NCI-H69 (cell line): Measurements from ENCODE around the gene TPGS1.

Experiments
- DNase-seq: peaks from one replicate; lab custom pipeline; 2025; lab: John Stamatoyannopoulos, UW

The TPGS1 gene

DNA sequence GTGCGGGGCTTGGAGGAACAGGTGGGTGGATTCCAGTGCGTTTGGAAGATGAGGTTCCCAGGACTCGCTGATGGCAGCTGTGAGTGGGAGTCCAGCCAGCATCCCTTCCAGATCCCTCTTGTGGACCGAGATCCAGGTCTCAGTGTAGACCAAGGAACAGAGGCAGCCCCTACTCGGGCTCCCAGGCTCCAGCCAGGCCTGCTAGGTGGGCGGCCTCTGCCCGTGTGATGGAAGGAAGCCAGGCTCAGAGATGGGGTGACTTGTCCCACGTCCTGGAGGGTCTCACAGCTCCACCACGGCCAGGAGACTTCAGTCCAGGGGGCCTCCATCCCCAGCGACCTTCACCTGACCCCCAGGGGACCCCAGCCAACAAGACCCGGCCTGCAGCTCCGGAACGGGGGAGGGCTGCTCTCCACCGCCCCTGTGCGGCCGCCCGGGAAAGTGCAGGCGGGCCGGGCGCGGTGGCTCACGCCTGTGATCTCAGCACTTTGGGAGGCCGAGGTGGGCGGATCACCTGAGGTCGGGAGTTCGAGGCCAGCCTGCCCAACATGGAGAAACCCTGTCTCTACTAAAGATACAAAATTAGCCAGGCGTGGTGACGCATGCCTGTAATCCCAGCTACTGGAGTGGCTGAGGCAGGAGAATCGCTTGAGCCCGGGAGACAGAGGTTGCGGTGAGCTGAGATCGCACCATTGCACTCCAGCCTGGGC lies 11.7 kb upstream of the TPGS1 start:
- peak; percentile 66 for DNase-seq

DNA sequence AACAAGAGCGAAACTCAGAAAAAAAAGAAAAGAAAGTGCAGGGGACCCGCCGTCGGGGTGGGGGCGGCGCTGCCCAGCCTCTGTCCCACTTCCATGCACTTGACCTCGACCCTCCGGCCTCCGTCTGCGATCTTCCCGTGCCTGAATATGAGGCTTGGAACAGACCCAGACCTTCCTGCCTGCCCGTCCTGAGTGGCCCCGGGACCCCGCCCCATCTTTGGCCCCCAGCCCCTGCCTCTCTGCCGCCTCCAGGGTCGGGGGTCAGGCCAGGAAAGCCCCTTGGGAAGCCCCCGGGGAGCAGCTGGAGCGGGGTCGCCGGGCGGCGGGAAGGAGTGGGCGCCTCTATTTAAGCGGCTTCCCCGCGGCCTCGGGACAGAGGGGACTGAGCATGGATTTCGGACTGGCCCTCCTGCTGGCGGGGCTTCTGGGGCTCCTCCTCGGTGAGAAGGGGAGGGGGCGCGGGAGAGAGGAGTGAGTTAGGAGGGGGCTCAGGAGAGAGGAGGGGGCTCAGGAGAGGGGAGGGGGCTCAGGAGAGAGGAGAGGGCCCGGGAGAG lies 11.1 kb upstream of the TPGS1 start, which contains the start of gene MADCAM1:
Gene MADCAM1 (plus strand): TSS at position 375 of the 554 bp plus-strand sequence. CDS start 14 bp downstream, at position 389.
- no peak for DNase-seq

DNA sequence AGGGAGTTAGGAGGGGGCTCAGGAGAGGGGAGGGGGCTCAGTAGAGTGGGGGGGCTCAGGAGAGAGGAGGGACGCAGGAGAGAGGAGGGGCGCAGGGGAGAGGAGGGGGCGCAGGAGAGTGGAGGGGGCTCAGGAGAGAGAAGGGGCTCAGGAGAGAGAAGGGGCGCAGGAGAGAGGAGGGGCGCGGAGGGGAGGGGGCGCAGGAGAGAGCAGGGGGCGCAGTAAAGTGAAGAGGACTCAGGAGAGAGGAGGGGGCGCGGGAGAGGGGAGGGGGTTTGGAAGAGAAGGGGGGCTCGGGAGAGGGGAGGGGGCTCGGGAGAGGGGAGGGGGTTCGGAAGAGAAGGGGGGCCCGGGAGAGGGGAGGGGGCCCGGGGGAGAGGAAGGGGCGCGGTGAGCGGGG lies 10.3 kb upstream of the TPGS1 start:
- DNase-seq, result no peak

DNA sequence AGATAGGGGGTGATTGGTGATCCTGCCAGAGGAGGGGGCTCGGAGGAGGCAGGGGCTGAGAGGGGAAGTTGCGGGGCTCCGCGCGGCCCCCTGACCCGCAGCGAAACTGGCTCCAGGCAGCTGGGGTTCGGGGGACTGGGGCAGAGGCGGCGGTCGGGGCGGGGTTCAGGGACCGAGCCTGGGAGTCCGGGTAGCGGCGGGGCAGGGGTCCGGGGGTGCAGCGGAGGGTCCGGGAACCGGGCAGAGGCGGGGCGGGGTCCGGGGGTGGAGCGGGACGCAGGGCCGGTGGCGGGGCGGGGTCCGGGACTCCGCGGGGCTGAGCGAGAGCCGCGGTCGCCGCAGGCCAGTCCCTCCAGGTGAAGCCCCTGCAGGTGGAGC lies 9.8 kb upstream of the TPGS1 start:
- no peak for DNase-seq

DNA sequence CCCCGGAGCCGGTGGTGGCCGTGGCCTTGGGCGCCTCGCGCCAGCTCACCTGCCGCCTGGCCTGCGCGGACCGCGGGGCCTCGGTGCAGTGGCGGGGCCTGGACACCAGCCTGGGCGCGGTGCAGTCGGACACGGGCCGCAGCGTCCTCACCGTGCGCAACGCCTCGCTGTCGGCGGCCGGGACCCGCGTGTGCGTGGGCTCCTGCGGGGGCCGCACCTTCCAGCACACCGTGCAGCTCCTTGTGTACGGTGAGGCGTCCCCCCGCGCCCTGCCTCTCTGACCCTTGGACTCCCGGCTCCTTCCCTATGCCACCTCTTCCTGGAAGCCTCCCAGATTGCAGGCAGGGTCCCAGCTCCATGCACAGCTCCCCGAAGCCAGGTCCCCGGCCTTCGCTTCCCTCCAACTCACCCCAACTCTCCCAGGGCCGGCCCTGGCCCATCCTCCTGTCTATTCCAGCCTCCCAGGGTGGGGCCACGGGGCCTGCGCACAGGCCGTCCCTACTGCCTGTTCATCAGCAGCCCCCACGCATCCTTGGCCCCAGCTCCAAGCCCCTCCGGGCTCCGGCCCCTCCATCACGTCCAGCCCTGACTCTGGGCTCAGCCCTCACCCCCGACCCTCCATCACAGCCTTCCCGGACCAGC lies 9.3 kb upstream of the TPGS1 start:
- DNase-seq, result no peak

DNA sequence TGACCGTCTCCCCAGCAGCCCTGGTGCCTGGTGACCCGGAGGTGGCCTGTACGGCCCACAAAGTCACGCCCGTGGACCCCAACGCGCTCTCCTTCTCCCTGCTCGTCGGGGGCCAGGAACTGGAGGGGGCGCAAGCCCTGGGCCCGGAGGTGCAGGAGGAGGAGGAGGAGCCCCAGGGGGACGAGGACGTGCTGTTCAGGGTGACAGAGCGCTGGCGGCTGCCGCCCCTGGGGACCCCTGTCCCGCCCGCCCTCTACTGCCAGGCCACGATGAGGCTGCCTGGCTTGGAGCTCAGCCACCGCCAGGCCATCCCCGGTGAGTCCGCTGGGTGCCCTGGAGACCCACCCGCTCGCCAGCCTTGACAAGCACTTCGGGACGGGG lies 8.8 kb upstream of the TPGS1 start:
- no peak for DNase-seq

DNA sequence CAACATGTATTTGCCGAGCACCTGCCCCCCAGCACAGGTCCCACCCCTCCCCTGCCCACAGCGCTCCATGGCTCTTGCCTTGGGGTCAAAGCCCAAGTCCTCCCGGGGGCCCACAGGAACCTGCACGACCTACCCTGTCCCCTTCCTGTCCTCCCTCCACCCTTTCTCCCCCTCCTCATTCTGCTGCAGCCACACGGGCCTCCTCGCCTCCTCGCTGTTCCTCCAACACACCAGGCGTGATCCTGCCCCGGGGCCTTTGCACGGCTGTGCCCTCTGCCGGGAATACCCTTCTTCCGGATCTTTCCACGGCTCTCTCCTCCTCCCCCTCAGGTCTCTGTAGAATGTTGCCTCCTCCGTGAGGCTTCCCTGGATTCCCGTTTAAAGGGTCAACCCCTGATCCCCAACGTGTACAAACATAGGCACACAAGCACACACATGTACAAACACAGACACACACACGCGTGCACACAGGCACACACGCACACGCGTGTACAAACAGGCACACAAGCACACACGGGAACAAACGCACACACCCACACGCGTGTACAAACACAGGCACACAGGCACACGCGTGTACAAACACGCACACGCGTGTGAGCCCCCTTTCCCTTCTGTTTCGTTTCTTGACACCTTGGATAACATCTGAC lies 8.2 kb upstream of the TPGS1 start:
- DNase-seq, result no peak

DNA sequence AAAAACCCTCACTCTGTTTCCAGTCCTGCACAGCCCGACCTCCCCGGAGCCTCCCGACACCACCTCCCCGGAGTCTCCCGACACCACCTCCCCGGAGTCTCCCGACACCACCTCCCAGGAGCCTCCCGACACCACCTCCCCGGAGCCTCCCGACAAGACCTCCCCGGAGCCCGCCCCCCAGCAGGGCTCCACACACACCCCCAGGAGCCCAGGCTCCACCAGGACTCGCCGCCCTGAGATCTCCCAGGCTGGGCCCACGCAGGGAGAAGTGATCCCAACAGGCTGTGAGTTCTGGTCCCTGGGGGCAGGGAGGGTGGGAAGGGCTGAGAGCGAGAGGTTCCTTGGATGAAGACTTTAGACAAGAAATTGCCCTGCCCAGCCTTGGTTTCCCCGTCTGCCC lies 5.7 kb upstream of the TPGS1 start:
- no peak for DNase-seq

DNA sequence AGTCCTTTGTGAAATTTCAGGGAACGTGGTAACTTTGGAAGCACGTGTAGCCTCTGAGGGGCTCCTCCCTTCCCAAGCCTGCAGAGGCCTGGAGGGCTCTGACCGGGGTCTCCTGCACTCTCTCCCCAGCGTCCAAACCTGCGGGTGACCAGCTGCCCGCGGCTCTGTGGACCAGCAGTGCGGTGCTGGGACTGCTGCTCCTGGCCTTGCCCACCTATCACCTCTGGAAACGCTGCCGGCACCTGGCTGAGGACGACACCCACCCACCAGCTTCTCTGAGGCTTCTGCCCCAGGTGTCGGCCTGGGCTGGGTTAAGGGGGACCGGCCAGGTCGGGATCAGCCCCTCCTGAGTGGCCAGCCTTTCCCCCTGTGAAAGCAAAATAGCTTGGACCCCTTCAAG lies 2.7 kb upstream of the TPGS1 start:
- DNase-seq, result no peak

DNA sequence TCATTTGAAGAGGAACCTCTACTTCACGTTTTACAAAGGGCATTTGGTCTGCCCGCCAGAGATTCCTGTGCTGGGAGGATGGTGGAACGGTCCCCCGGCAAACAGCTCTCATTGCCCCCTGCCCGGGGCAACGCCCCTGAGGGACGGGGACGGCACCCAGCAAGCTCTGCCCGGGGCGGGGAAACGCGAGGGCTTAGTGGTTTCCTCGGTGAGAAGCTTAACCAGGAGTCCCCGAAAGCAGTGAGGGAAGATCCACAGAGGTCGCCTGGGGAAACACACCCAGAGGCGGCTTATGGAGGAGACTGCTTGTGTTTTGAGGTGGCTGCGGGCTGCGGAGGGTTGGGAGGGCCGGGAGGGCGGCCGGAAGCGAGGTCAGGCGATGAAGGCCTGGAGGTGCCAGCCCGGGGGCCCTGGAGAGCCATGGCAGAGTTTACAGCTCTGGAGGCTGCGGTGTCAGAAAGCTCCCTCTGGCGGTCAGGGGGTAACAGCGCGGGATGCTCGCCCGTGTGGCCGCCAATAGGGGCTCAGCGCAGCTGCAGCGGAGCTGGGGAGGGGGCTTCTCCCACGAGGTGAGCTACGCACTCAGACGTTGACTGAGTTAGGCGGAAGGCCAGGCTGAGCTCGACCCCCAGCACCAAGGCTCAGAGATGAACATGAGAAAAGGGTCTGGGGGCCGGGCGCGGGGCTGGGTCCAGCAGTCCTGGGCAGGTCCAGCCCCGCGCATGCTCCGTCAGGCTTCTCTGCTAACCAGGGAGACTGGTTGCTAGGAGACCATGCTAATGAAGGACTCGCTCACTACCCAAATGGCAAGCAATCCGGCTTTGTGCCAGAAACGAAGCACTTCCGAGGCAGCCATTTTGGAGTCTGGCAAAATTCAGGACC lies 652 bp upstream of the TPGS1 start:
- peak; percentile 100 for DNase-seq

DNA sequence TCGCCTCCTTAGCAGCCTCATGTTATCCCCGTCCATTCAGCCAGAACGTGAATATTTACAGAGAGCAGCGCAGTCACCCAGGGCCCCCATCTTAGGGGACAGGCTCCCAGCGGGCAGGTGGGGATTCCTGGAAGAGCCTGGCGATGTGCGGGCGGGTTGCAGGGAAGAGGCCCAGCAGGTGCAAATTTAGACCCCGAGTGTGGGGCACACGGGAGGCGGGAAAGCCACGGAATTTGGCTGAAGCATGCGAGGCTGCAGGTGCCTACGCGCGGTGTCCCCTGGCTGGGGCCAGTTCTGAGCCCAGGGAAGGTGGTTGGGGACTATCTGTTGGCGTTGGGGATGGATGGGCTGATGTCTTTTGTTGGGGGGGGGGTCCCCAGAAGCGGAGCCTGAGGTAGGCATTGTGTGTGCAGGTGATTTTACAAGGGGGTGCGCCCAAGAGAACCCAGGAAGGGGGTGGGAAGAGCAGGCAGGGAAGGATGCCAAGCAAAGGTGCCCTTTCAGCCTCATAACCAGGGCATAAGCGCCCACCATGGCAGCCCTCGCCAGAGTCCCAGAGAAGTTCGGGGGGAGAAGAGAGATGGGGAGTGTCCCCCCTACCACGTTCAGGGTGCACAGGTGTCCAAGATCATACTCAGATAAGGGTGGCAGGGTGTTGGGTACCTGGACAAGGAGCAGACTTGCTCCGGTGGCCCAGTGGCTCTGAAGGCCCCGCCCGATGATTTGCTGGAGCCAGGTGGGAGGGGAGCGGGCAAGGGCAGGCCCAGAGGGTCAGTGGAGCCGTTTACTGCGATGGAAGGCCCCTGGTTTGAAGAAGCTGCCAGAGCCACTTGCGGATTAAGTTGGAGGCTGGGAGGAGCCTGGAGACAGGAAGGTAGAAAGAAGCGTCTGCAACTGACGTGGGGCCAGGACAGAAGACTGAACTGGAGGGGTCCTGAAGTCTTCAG lies 1.2 kb downstream of the TPGS1 start:
- DNase-seq, result peak; percentile 59

DNA sequence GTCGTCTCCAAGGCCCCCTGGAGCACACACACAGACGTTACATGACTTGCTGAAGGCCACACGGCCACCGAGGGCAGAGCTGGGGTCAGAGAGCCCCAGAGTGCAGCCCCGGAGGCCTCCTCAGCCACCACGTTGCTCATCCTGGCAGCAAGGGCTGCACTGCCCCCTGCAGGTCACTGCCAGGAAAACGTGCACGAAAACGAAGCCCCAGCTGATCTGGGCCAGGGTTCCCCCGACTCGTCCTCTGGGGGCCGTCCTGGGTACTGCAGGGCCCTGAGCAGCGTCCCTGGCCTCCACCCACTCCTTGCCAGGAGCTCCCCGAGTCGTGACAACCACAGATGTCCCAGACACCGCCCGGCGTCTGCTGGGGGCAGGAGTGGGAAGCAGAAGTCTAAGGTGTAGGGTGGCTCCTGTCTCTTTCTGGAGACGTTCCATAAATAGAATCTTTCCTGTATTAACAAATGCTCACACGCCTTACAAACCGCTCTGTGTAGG lies 3.4 kb downstream of the TPGS1 start:
- peak; percentile 92 for DNase-seq

DNA sequence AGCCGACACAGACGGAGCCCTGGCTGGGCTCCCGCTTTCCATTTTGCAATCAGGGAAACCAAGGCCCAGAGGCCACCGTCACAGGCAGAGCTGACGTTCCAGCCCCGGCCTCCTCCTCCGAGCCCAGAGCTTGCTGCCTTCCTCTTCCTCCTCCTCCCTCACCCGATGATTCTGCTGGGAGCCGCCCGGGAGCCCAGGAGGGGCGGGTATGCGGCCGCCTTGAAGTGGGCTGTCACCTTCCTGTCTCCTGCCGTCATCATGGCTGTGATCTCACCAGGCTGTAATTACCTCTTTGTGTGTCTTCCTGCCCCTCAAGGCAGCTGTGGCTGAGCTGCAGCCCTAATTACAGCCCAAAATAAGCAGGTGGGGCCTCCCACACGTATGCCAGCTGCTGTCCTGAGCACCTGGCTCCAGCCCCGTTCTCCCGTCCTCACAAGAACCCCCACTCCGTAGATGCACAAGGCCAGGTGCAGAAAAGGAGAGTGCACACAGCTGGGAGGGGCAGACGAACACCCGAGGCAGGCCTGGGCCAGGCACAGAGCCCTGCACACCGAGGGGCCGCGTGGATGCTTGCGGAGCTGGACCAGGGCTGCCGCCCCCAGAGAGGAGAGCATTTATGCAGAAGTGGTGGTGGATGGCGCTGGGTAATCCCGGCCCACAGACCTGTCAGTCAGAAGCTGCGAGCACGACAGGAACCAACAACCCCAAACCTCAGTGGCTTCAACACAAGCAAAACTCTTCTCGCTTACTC lies 4.0 kb downstream of the TPGS1 start:
- peak; percentile 100 for DNase-seq

DNA sequence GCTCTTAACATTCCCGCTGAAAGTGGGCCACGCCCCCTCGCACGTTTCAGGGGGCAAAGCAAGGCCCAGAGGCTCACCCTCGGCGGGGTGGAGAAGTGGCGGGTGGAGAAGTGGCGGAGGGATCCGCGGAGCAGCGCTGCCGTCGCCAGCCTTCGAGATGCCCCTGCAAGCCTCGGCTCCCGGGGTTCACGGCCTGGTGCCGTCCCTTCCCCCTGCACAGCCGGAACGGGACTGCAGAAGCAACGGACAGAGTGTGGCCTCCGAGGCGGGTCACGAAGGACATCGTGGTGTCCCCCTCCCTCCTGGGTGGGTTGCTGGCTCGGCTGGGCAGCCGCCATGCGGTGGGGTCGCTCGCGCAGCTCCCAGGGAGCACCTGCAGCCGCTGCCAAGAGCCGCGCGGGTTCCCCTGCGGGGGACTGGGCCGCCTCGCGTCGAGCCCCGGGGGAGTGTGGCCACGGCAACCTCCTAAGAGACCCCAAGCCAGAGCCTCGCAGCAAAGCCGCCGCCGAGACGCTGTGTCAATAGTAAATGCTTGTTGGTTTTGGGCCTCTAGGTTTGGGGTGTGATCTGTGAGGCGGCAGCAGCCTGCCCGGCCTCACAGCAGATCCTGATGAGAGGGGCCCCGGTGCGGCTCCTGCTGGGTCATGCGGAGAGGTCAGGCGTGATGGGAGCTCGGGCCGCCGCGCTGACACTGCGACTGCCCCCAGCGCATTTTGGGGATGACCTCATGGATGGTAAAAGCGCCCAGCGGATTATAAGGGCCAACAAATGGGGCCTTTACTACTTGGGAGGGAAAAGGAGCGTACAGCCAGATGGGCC lies 5.5 kb downstream of the TPGS1 start:
- DNase-seq, result peak; percentile 61

DNA sequence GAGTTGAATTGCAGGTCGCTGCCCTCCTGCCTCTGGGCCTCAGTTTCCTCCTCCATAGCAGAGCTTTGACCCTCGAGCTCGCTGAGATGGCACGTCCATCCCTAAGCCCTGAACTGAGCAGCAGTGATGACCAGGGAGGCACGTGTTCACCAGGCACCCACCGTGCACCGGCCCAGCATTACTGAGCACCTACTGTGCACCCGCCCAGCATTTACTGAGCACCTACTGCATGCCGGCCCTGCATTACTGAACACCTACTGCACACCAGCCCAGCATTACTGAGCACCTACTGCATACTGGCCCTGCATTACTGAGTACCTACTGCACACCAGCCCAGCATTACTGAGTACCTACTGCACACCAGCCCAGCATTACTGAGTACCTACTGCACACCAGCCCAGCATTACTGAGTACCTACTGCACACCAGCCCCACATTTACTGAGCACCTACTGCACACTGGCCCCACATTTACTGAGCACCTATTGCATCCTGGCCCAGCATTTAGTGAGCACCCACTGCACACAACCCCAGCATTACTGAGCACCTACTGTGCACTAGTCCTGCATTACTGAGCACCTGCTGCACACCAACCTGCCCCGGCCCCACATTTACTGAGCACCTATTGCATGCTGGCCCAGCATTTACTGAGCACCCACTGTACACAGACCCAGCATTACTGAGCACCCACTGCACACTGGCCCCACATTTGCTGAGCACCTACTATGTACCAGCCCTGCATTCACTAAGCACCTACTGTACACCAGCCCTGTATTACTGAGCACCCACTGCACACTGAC lies 6.3 kb downstream of the TPGS1 start:
- DNase-seq, result no peak

DNA sequence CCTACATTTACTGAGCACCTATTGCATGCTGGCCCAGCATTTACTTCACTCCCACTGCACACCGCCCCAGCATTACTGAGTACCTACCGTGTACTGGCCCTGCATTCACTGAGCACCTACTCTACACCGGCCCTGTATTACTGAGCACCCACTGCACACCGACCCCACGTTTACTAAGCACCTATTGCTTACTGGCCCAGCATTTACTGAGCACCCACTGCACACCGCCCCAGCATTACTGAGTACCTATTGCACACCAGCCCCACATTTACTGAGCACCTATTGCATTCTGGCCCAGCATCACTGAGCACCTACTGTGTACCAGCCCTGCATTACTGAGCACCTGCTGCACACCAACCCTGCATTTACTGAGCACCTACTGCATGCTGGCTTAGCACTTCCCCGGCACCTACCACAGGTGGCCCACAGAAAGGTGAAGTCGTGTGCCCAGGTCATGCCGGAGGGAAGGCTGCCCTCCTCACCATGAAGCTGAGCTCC lies 6.9 kb downstream of the TPGS1 start:
- DNase-seq, result no peak

DNA sequence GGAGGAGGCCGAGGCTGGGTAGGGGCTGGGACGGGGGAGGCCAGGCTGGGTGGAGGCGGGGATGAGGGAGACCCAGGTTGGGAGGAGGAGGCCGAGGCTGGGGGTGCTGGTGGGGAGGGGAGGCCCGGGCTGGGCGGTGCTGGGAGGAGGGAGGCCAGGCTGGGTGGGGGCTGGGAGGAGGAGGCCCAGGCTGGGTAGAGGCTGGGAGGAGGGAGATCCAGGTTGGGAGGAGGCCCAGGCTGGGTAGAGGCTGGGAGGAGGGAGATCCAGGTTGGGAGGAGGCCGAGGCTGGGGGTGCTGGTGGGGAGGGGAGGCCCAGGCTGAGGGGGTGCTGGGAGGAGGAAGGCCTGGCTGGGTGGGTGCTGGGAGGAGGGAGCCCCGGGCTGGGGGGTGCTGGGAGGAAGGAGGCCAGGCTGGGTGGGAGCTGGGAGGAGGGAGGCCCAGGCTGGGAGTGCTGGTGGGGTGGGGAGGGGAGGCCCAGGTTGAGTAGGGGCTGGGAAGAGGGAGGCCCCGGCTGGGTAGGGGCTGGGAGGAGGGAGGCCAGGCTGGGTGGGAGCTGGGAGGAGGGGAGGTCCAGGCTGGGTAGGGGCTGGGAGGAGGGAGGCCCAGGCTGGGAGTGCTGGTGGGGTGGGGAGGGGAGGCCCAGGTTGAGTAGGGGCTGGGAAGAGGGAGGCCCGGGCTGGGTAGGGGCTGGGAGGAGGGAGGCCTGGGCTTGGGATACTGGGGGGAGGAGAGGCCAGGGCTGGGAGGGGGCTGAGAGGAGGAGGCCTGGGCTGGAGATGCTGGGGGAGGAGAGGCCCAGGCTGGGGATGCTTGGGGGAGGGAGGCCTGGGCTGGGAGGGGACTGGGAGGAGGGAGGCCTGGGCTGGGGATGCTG lies 10.7 kb downstream of the TPGS1 start:
- DNase-seq, result no peak
